HG03196 (cell line): ENCODE data around the gene ZNF223.

ENCODE experiments used
- ATAC-seq: cut with Tn5 transposase; IDR thresholded peaks from one replicate; pipeline ENCODE4 v1.9.1; 2021; ENCODE audit not compliant: unreplicated experiment

Gene ZNF223

DNA sequence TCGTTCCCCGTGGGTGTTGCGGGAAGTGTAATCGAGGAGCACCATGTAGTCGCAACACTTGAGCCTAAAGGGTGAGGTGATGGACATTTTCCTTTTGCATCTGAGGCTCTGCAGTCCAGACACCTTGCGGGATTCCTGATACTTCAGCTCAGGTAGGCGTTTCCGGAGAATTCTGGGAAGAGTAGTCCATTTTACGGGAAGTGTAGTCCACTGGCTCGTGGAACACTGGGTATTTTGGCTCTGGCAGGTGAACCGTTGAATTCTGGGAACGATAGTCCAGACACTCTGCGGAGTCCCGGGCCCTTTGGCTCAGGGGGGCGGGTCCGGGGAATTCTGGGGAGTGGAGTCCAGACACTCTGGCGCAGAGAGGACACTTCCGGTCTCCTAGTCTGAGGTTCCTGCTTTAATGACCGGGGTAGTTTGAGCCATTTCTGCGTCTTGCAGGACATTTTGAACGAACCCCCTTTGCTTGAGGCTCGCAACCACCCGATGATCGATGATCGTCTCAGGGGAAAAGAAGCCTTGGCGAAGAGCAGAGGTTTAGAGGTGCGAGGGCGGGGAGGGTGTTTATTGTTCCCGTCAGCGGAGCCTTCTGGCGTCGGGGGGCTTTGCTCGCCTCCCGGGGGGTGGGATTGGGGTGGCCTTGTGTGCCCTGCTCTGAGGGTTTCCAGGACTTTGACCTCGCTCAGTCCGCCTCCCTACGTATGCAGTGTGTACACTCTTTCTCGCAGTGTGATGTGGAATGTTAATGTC, at the start of gene ZNF223:
Gene ZNF223, plus strand, starts transcription at position 387 of the 753 bp plus-strand sequence. CDS start 3,141 bp downstream, outside the sequence.
- no peak for ATAC-seq

DNA sequence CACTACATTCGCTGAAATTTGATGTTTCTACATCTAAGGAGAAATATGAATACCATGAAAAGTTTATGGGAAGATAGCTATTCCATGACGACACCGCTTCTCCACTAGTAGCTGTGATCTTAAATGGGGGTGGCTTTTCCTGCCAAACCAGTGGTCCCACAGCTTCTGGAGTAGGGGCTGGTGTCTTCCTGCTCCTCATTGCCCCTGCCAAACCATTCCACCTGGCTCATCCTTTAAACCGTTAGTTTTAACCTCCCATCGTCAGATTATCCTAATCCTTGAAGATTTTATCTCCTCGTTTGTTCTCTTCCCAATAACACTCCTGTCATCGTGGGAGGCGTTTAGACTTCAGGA, 49.6 kb upstream of the ZNF223 start:
- ATAC-seq: no peak

DNA sequence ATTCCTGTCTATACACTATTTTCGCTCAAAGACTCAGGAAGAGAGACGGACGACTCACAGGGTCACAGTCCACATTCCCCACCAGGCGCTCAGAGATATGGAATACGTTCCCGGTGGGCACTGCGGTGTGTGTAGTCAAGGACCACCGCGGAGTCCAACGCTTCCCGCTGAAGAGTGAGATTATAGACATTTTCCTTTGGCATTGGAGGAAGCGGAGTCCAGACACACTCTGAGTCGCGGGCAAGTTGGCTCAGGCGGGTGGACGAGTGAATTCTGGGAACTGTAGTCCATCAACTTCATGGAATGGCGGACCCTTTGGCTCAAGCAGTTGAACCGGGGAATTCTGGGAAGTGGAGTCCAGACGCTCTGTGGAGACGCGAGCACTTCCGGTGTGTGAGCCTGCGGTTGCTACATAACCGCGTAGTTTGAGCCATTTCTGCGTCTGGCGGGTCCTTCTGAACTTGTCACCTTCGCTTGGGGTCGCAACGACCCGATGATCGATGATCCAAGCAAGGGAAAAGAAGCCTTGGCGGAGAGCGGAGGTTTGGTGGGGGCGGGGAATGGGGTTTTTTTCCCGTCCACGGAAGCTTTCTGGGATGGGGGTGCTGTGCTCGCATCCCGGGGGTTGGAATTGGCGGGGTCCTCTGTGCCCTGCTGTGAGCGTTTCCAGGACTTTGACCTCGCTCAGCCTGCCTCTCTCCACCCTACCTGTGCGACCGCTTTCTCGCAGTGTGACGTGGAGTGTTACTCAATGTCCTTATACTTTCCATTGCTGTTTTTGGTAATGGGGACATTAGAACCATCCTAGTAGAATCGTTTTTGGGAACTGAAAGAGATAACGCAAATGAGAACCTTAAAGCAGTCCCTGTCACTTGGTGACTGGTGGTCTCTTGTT, 49.0 kb upstream of the ZNF223 start, which contains the start of gene ZNF230:
Gene ZNF230, plus strand, starts transcription at position 392 of the 895 bp plus-strand sequence. CDS start 4,122 bp downstream, outside the sequence.
- ATAC-seq: peak; percentile 96

DNA sequence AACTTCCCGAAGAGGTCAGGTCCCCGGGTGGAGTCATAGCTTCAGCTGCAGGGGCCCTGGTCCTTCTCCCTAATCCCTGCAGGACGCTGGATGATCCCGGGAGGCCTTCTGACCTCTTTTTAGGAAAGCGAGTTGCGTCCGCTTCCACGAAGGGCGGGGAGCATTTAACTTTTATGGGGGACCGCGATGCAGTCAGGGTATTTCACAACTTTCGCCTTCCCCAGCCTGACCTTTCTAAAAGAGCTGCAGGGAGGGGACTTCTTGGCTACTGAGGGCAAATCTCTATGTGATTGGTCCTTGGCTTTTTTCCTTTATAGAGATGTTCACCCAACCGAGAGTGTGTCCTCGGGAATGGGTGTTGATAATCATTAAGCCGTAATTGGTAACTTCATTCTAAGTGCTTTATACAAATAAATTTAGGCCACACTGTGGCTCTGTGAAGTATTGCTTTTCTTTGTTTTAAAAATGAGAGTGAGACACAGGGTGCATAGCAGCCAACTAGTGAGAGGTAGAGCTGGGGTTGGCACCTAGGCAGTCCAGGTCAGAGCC, 48.3 kb upstream of the ZNF223 start:
- peak; percentile 22 for ATAC-seq

DNA sequence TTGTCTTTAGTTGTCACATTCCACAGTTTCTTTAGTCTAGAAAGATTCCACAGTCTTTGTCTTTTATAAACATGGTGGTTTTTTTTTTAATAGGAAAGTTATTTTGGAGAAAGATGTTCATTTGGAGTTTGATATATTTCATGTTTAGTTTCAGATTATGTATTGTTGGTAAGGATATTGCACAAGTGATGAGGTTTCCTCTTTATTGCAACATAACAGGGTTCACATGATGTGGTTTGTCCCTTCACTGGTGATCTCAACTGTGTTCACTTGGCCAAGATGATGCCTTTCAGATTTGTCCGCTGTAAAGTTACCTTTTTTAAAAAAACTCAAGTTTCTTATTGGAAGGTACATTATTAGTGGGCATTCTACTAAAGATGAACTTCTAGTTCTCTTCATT, 45.9 kb upstream of the ZNF223 start:
- ATAC-seq: no peak

DNA sequence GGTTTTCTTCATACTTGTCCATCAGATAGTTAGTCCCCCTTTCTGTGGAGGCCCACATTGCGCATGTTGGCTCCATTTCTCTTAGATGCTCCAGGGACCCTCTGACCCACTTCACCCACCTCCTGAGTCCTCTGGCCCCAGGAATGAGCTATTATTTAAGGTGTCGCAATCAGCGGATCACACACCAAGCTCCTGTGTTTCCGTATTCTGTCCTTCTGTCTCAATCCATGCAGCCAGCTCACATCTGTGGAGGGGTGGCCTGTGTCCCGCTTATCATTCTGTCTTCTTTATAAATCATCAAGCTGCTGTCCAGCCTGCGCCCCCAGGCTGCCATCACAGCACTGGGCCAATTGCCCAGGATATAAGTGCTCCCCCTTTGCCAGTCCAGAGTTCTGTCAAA, 44.4 kb upstream of the ZNF223 start:
- ATAC-seq: no peak

DNA sequence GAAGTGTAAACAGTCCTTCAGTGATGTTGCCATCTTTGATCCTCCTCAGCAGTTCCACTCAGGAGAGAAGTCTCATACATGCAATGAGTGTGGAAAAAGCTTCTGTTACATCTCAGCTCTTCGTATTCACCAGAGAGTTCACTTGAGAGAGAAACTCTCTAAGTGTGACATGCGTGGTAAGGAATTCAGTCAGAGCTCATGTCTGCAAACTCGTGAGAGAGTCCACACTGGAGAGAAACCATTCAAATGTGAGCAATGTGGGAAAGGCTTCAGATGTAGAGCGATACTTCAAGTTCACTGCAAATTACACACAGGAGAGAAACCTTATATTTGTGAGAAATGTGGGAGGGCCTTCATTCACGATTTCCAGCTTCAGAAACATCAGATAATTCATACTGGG, 41.4 kb upstream of the ZNF223 start:
- no peak for ATAC-seq

DNA sequence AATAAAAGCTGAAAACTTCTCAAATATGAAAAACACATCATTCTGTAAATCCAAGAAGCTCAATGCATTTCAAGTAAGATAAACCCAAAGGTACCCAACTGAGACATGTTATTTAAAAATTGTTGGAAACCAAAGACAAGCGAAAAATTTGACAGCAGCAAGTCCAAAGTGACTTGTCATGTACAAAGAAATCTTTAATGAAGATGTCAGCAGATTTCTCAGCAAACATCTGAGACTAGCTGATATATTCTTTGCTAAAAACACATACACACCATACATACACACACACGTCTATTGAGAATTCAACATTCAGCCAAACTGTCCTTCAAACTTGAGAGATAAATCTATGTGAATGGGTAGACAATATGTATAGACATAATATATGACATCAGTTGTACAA, 32.3 kb upstream of the ZNF223 start:
- ATAC-seq: no peak

DNA sequence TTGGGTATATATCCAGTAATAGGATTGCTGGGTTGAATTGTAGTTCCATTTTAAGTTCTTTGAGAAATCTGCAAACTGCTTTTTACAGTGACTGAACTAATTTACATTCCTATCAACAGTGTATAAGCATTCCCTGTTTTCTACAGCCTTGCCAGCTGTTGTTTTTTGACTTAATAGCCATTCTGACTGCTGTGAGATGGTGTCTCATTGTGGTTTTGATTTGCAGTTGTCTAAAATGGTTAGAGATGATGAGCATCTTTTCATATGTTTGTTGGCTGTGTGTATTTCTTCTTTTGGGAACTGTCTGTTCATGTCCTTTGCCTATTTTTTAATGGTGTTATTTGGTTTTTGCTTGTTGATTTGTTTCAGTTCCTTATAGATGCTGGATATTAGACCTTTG, 30.6 kb upstream of the ZNF223 start:
- no peak for ATAC-seq

DNA sequence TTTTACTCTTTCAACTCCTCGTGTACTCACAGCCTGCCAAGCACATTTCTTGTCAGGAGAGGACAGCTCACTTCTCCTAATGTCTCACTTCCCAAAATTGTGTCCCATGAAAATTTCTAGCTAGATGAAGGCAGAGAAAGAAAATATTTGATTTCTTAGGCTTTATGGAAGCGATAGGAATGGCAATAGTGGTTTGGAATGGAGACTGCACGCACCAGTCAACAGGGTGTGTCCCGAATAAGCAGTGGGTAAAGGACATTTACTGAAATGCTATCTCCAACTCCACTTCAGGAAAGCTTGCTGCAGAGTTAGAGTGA, 27.0 kb upstream of the ZNF223 start:
- ATAC-seq: no peak

DNA sequence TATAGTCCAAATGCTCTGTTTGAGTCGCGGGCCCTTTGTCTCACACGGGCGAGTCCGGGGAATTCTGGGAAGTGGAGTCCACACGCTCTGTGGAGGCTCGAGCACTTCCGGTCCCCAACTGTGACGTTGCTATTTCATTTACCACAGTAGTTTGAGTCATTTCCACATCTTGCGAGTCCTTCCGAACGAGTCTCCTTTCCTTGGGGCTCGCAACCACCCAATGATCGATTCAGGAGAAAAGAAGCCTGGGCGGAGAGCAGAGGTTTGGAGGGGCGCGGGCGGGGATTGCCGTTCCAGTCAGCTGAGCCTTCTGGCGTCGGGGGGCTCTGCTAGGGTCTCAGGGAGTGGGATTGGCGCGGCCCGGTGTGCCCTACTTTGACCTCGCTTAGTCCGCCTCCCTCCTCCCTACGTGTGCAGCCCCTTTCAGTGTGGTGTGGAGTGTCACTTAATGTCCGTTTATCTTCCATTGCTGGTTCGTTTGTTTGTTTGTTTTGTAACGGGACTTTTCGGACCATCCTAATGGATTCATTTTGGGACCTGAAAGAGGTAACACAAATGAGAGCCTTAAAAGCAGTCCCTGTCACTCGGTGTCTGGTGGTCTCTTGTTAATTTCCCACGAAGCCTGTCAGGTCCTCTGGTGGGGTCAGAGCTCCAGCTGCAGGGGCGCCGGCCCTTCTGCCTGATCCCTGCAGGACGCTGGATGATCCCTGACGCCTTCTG, 26.5 kb upstream of the ZNF223 start, which contains the start of gene ZNF222:
Gene ZNF222, plus strand, starts transcription at position 163 of the 720 bp plus-strand sequence. Its CDS starts 58 bp downstream, at position 221.
- ATAC-seq: peak; percentile 79

DNA sequence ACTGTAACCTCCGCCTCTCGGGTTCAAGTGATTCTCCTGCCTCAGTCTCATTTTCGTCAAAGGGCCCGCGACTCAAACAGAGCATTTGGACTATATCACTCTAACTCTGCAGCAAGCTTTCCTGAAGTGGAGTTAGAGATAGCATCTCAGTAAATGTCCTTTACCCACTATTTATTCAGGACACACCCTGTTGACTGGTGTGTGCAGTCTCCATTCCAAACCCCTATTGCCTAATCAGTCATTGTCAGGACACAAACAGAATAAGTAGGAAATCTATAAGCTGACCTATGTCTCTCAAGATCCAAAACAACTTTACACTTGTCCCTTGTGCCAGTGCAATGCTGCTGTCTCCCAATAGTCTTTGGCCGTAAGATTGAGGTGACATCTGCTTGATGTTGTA, 25.2 kb upstream of the ZNF223 start:
- ATAC-seq: no peak

DNA sequence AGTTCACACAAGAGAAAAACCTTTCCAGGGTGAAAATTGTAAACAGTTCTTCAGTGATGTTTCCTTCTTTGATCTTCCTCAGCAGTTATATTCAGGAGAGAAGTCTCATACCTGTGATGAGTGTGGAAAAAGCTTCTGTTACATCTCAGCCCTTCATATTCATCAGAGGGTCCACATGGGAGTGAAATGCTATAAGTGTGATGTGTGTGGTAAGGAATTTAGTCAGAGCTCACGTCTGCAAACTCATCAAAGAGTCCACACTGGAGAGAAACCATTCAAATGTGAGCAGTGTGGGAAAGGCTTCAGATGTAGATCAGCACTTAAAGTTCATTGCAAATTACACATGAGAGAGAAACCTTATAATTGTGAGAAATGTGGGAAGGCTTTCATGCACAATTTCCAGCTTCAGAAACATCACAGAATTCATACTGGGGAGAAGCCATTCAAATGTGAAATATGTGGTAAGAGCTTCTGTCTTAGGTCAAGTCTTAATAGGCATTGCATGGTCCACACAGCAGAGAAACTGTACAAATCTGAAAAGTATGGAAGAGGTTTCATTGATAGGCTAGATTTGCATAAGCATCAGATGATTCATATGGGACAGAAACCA, 19.7 kb upstream of the ZNF223 start:
- ATAC-seq: no peak

DNA sequence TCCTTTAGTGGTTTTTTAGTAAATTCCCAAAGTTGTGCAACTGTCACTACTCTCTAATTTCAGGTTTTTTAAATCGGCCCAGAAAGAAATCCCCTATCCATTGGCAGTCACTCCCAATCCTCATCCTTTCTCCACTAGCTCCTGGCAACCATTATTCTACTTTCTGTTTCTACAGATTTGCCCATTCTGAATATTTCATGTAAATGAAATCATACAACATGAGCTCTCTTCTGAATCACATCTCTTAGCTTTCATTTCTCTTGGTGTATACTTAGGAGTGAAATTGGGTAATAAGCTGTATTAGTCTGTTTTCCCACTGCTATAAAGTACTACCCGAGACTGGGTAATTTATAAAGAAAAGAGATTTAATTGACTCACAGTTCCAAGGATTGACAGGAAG, 9.7 kb upstream of the ZNF223 start:
- no peak for ATAC-seq

DNA sequence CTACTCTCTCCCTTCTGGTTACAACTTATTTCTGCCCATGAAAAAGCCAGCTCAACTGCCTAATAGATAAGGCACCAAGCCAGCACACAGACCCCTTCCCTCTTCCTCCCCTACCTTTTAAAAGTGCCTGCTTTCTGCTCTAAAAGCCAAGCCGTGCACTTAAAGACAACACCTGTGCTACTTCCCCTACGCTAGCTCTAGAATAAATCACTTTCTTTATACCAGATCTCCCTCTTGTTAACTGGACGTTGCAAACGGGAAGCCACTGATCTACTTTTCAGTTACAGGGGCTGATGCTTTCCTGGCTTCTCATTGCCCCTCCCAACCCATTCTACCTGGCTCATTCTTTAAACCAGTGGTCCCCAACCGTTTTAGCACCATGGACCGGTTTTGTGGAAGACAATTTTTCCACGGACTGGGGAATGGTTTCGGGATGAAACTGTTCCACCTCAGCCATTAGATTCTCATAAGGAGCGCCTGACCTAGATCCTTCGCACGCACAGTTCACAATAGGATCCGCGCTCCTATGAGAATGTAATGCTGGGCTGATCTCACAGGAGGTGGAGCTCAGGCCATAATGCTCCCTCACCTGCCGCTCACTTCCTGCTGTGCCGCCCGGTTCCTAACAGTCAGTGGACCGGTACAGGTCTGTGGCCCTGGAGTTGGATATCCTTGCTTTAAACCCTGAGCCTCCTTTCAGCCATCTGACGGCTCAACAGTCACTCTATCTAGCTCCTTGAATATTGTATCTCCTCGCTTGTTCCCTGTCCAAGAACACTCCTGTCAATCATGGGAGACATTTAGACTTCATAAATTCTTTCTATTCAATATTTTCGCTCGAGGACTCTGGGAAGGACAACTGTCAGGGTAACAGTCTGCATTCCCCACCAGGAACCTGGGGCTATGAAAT, 841 bp upstream of the ZNF223 start:
- ATAC-seq: no peak

DNA sequence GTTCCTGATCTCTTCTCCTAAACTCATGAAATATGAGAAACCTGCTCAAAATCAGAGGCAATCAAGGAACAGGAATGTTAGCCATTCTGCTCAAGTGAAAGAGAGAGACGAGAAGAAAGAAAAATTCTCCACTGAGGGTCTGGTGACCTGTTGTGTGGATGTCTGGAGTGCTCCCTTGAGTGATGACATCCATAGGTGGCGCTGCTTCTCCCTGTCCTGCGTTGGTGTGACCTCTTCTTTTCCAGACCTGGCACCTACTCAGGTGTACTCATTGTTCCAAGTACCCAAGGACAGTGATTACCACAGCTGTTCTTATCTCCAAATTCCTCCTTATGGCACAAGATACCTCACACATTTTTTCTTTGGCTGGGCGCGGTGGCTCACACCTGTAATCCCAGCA, 4.0 kb downstream of the ZNF223 start:
- ATAC-seq: no peak

DNA sequence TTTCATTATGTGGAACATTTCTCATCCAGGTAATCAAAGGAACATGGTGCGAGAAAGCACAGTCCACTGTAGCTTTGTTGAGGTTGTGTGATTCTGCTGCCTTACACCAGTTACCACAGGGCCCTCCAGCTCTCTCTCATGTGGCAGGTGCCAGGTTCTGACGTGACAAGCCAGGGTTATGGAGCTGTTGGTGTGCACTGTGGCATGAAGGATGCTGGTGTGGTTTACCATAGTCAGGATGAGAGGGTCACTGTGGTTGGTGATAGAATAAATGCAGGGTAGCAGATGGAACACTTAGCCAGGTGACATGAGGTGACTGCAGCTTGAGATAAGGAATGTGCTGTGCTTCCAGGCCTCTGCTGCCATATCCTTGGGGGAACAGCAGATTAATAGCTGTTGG, 7.4 kb downstream of the ZNF223 start:
- no peak for ATAC-seq

DNA sequence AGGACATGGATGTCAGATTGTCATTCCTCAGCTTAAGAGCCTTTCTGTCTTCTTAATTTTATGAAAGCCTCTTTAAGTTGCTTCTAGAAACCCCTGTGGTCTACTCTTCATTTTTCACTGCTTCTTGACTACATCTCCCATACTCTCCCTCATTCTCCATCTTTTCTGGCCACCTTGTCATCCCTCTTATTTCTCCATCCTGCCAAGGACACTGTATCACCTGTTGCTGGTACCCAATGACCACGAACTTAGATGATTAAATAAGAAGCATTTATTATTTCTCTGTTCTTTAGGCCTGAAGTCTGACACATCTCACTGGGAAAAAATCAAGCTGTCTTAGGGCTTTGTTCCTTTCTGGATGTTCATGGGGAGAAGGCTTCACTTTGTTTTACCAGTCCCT, 9.2 kb downstream of the ZNF223 start:
- ATAC-seq: no peak

DNA sequence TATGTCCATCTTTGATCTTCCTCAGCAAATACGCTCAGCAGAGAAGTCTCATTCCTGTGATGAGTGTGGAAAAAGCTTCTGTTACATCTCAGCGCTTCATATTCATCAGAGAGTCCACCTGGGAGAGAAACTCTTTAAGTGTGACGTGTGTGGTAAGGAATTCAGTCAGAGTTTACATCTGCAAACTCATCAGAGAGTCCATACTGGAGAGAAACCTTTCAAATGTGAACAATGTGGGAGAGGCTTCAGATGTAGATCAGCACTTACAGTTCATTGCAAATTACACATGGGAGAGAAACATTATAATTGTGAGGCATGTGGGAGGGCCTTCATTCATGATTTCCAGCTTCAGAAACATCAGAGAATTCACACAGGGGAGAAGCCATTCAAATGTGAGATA, 14.5 kb downstream of the ZNF223 start:
- no peak for ATAC-seq

DNA sequence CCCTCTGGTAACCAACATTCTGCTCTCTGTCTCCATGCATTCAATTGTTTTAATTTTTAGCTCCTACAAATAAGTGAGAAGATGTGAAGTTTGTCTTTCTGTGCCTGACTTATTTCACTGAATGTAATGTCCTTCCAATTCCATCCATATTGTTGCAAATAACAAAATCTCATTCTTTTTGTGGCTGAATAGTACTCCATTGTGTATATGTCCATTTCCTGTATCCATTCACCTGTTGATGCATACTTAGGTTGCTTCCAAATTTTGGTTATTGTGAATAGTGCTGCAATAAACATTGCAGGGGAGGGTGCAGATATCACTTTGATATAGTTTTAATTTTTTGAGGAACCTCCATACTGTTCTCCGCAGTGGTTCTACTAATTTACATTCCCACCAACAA, 17.6 kb downstream of the ZNF223 start:
- no peak for ATAC-seq
